HEK293T (cell line): ENCODE results near the gene SPDL1.

Source experiments
- BHLHE40 ChIP-seq: fragments of 450-650 bp; IDR thresholded peaks from 2 replicates; pipeline ENCODE4 v1.6.1; 2016; ENCODE audit warnings: mild to moderate bottlenecking, moderate library complexity, borderline replicate concordance
- FOXA1 ChIP-seq: fragments of 450-650 bp; IDR thresholded peaks from 2 replicates; pipeline ENCODE4 v1.6.1; 2016; ENCODE audit warnings: mild to moderate bottlenecking
- HDGF ChIP-seq: fragments of 450-650 bp; IDR thresholded peaks from 2 replicates; pipeline ENCODE4 v1.6.1; 2017; ENCODE audit warnings: antibody characterized with exemption, borderline replicate concordance
- SP1 ChIP-seq: fragments of 450-650 bp; IDR thresholded peaks from 2 replicates; pipeline ENCODE4 v1.6.1; 2017

DNA sequence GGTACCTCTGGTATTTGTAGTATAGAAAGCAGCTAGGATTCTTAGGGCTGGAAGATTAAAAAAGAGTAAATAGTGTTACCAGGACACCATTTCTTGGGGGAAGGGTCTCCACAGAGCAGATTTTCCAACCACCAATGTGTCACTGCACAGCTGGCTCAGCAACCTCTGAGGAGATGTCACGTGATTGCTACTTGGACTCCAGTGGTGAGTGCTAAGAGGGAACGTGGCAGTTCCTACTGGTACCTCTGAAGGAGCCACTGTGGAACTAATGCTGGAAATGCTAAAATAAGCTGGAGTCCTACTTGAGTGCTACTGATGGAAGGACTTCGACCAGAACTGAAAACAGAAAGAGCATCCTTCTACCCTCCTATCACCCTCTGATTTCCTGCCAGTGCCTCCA lies 36.1 kb upstream of the SPDL1 start:
- no peak for TF ChIP-seq HDGF
- TF ChIP-seq SP1, result no peak
- no peak for TF ChIP-seq FOXA1
- no peak for TF ChIP-seq BHLHE40
